GM19193 (cell line): Measurements from ENCODE around the gene SLC25A45.
A peak's percentile ranks its signal among the peaks of the same experiment; 100 is the strongest.

Source experiments
- POLR2A ChIP-seq: IDR thresholded peaks from 4 replicates; pipeline ENCODE4 v1.6.1; 2011; ENCODE audit not compliant: insufficient read depth, insufficient read length; ENCODE audit errors: extremely low read depth

SLC25A45 gene

DNA sequence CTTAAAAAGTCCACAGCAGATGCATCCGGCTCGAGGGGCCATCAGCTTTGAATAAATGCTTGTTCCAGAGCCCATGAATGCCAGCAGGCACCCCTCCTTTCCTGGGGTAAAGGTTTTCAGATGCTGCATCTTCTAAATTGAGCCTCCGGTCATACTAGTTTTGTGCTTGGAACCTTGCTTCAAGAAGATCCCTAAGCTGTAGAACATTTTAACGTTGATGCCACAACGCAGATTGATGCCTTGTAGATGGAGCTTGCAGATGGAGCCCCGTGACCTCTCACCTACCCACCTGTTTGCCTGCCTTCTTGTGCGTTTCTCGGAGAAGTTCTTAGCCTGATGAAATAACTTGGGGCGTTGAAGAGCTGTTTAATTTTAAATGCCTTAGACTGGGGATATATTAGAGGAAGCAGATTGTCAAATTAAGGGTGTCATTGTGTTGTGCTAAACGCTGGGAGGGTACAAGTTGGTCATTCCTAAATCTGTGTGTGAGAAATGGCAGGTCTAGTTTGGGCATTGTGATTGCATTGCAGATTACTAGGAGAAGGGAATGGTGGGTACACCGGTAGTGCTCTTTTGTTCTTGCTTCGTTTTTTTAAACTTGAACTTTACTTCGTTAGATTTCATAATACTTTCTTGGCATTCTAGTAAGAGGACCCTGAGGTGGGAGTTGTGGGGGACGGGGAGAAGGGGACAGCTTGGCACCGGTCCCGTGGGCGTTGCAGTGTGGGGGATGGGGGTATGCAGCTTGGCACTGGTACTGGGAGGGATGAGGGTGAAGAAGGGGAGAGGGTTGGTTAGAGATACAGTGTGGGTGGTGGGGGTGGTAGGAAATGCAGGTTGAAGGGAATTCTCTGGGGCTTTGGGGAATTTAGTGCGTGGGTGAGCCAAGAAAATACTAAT, 42.0 kb upstream of the SLC25A45 start:
- TF ChIP-seq POLR2A = peak; percentile 71

GRCh38 chr11:65423516-65424204, 41.2 kb upstream of the SLC25A45 start:
- no peak for TF ChIP-seq POLR2A

DNA sequence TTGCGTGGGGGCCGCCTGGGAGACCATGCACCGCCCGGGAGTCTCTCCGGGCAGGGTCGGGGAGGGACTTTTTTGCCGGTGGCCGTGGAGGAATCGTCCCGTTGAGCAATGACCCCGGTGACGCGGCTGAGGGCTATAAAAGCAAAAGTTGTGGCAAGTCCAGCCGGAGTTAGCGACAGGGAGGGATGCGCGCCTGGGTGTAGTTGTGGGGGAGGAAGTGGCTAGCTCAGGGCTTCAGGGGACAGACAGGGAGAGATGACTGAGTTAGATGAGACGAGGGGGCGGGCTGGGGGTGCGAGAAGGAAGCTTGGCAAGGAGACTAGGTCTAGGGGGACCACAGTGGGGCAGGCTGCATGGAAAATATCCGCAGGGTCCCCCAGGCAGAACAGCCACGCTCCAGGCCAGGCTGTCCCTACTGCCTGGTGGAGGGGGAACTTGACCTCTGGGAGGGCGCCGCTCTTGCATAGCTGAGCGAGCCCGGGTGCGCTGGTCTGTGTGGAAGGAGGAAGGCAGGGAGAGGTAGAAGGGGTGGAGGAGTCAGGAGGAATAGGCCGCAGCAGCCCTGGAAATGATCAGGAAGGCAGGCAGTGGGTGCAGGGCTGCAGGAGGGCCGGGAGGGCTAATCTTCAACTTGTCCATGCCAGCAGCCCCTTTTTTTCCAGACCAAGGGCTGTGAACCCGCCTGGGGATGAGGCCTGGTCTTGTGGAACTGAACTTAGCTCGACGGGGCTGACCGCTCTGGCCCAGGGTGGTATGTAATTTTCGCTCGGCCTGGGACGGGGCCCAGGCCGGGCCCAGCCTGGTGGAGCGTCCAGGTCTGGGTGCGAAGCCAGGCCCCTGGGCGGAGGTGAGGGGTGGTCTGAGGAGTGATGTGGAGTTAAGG, 40.4 kb upstream of the SLC25A45 start, which contains the start of gene NEAT1:
TSS of gene NEAT1 (plus strand) at position 166 of the 883 bp plus-strand sequence.
- TF ChIP-seq POLR2A = peak; percentile 100

DNA sequence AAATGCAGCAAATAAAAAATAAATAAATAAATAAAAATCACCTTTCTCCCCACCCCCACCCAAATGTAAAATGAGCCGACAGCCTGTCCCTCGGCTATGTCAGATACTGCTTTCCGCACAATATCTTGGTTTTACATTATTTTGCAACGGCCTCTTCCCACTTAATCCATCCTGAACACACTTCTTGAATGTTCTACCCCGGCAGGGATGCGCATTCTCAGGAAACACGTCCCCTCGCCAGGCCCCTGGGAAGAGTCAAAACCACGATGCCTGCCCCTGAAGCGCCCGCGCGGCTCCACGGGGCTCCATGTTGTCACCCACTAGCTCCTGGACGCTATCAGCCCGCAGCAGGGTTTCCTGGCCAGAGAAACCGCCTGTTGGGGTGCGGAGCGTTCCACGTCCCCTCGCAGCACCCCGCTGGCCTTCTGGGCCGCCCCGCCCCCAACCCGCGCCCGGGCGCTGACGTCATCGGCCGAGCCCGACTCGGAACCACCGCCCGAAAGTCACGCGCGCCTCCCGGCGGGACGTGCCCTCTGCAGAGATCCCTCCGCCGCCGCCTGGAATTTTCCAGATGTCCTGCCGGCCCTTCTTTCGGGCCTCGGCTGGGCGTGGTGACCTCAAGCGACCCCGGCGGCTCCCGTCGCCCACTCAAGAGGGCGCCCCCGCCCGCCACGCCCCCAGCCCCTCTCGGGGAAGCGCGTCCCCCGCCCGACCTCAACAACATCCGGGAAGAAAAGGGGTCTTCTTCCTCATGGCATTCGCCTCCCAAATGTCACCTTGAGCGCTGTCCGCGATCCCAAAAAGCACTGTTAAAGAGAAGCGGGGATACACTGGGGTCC, 39.6 kb upstream of the SLC25A45 start:
- TF ChIP-seq POLR2A = peak; percentile 60

DNA sequence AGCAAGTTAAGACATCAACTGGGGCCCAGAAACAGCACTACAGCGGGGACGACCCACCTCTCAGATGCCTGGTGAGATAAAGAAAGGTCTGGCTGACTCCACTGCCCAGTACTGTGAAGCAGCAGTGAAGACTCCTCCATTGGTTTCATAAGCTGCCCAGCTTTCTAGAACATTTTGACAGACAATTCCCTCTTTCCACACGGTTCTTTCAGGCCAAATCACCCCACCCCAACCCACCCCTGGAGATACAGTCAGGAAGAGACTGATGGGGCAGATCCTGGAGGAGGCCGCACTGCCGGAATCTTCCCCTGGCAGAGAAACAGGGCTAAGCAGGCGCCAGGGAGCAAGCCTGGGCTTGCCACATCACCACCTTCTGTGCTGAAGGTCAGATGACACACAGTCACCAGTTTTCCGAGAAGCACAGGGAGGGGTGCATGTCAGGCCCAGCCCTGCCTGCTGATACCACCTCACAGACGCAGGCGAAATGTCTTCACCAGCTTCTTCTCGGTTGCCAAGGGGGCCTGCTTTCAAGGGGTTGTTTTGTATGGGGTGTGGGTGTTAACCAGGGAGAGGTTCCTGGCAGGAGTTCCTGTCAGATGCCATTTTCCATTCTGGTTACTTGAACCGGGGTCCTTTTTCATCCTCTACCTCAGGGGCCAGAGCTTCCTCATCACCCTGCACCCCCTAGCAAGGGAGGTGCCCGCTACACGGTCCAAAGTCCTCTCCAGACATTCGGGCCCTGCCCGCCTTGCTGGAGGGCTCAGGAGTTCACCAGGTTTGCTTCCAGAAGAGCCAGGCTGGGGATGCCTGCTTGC, 38.7 kb upstream of the SLC25A45 start:
- TF ChIP-seq POLR2A = peak; percentile 94

DNA sequence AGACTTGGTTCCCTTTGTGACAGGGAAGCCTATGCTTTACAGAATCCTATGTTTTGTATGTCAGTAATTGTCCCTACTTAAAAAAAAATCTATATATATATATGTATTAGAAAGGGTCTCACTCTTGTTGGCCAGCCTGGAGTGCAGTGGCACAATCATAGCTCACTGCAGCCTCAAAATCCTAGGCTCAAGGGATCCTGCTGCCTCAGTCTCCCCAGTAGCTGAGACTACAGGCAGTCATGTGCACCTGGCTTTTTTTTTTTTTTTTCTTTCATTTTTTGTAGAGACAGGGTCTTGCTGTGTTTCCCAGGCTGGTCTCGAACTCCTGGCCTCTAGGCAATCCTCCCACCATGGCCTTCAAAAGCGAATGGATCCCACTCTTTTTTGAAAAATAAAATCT, 38.1 kb upstream of the SLC25A45 start:
- no peak for TF ChIP-seq POLR2A

GRCh38 chr11:65419772-65420481, 37.5 kb upstream of the SLC25A45 start:
- TF ChIP-seq POLR2A = peak; percentile 64

DNA sequence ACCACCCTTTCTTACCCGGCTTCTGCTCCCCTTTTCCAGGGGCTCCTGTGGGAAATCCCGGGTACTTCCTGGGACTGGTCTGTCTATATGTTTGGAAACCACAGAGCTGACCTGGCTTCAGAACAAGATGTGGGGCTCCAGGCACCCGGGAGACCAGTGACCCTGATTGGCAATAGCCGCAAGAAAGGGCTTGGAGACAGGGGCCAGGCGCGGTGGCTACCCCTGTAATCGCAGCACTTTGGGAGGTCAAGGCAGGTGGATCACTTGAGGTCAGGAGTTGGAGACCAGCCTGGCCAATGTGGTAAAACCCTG, 37.0 kb upstream of the SLC25A45 start:
- no peak for TF ChIP-seq POLR2A

GRCh38 chr11:65418681-65419459, 36.4 kb upstream of the SLC25A45 start:
- peak; percentile 91 for TF ChIP-seq POLR2A

- TF ChIP-seq POLR2A = no peak
Observed at GRCh38 chr11:65418431-65418680, 35.9 kb upstream of the SLC25A45 start.

- peak; percentile 26 for TF ChIP-seq POLR2A
Observed at GRCh38 chr11:65417702-65418430, 35.4 kb upstream of the SLC25A45 start.
